GM12878 (cell line): Measurements from ENCODE around the gene ACTL8. TPM values are rescaled to one million over a fixed set of nuclear protein-coding genes. Genes with fewer than 3 reads are reported as not detected.

Experiments used
- ATAC-seq: fragments of 200-7000 bp; cut with Tn5 transposase; 3 replicates; pipeline ENCODE4 v1.9.1; 2020; ENCODE audit warnings: mild to moderate bottlenecking, moderate library complexity
- BruUV-seq: library from RNA; stranded (reverse); fragments of 400-500 nt; replicated peaks from 2 replicates; lab custom pipeline; 2021; lab: Mats Ljungman, UMichigan
- CTCF ChIA-PET: fragments of 300-600 bp; sonication (Branson Sonifier 250); formaldehyde crosslinking; extraction: SDS; loops from one replicate; lab custom pipeline; 2021; ENCODE audit warnings: inconsistent platforms; lab: Yijun Ruan, JAX
- POLR2A ChIA-PET: fragments of 350-600 bp; formaldehyde crosslinking; extraction: SDS; loops from one replicate; lab custom pipeline; 2021; ENCODE audit warnings: inconsistent platforms; lab: Charles Lee
- RAD21 ChIA-PET: fragments of 300-600 bp; sonication (Branson Sonifier 250); formaldehyde crosslinking; loops from one replicate; lab custom pipeline; 2023; ENCODE audit warnings: antibody characterized with exemption; ENCODE audit not compliant: unreplicated experiment; lab: Charles Lee
- SMC1A ChIA-PET: fragments of 300-600 bp; sonication (Branson Sonifier 250); formaldehyde crosslinking; loops from one replicate; lab custom pipeline; 2023; ENCODE audit not compliant: unreplicated experiment, uncharacterized antibody; lab: Charles Lee
- DNase-seq: peaks from one replicate; pipeline ENCODE4 v3.0.0-alpha.2; 2011; ENCODE audit warnings: low read depth, low spot score
- FAIRE-seq: peaks from 3 replicates; lab custom pipeline; 2011; peaks lifted over from hg19 to GRCh38; lab: Jason Lieb, UNC
- H2AFZ ChIP-seq: 2 replicates; pipeline ENCODE4 v1.6.0; 2011; ENCODE audit warnings: low read depth, low read length, control low read depth; ENCODE audit not compliant: control insufficient read depth
- H3K27ac ChIP-seq: 2 replicates; pipeline ENCODE4 v1.5.1; 2011; ENCODE audit warnings: control low read depth; ENCODE audit not compliant: control insufficient read depth, insufficient read depth
- H3K27me3 ChIP-seq, 2 experiments: replicated peaks in 1 of 2; 2 replicates each; pipeline versions ENCODE4 v1.6.0 to v1.6.1; 2011; ENCODE audit warnings: low read length in 1 of 2; ENCODE audit not compliant: control insufficient read depth in 2 of 2, insufficient read depth in 2 of 2
- H3K36me3 ChIP-seq, 2 experiments: 2 replicates each; pipeline ENCODE4 v1.5.1; 2011; ENCODE audit warnings: low read length in 1 of 2; ENCODE audit not compliant: control insufficient read depth in 2 of 2, insufficient read depth in 2 of 2
- H3K4me1 ChIP-seq: 2 replicates; pipeline ENCODE4 v1.6.1; 2011; ENCODE audit warnings: mild to moderate bottlenecking, low read length, moderate library complexity, mixed read lengths; ENCODE audit not compliant: control insufficient read depth, insufficient read depth
- H3K4me2 ChIP-seq: 2 replicates; pipeline ENCODE4 v1.6.0; 2011; ENCODE audit warnings: control low read depth; ENCODE audit not compliant: control insufficient read depth, insufficient read depth
- H3K4me3 ChIP-seq: fragments of 200-600 bp; sonication (generic); 2 replicates; pipeline ENCODE4 v1.5.1; 2016
- H3K79me2 ChIP-seq: 2 replicates; pipeline ENCODE4 v1.6.0; 2011; ENCODE audit warnings: low read length; ENCODE audit not compliant: control insufficient read depth, insufficient read depth
- H3K9ac ChIP-seq: 2 replicates; pipeline ENCODE4 v1.8.0; 2011; ENCODE audit warnings: low read length, control low read depth, mixed read lengths; ENCODE audit not compliant: control insufficient read depth, insufficient read depth
- H3K9me3 ChIP-seq: replicated peaks from 3 replicates; pipeline ENCODE4 v1.5.1; 2011; ENCODE audit warnings: mild to moderate bottlenecking, low read length; ENCODE audit not compliant: control insufficient read depth, insufficient read depth
- H4K20me1 ChIP-seq: 2 replicates; pipeline ENCODE4 v1.6.0; 2011; ENCODE audit not compliant: control insufficient read depth, insufficient read depth
- BACH1 ChIP-seq: fragments of 450-650 bp; IDR thresholded peaks from 2 replicates; pipeline ENCODE4 v1.6.1; 2017; ENCODE audit warnings: mild to moderate bottlenecking, borderline replicate concordance
- CREB1 ChIP-seq: IDR thresholded peaks from 2 replicates; pipeline ENCODE4 v1.6.1; 2012; ENCODE audit warnings: low read depth, mild to moderate bottlenecking, inconsistent platforms
- HCFC1 ChIP-seq: fragments of 150-350 bp; IDR thresholded peaks from 2 replicates; pipeline ENCODE4 v1.6.1; 2014; ENCODE audit warnings: low read length
- HDAC2 ChIP-seq: fragments of 200-600 bp; sonication (generic); IDR thresholded peaks from 2 replicates; pipeline ENCODE4 v1.6.1; 2017
- HDGF ChIP-seq: fragments of 450-650 bp; IDR thresholded peaks from 2 replicates; pipeline ENCODE4 v1.6.1; 2016; ENCODE audit warnings: antibody characterized with exemption
- MYB ChIP-seq: fragments of 150-350 bp; IDR thresholded peaks from 2 replicates; pipeline ENCODE4 v1.6.1; 2014; ENCODE audit warnings: mild to moderate bottlenecking, low read depth, low read length, borderline replicate concordance
- NFXL1 ChIP-seq: fragments of 450-650 bp; IDR thresholded peaks from 2 replicates; pipeline ENCODE4 v1.6.1; 2017; ENCODE audit warnings: antibody characterized with exemption, mild to moderate bottlenecking, borderline replicate concordance
- NFYB ChIP-seq: IDR thresholded peaks from 2 replicates; pipeline ENCODE4 v1.6.1; 2011; ENCODE audit warnings: low read depth, mild to moderate bottlenecking, low read length, improper control_type of control experiment, moderate library complexity; ENCODE audit not compliant: insufficient read depth
- RB1 ChIP-seq: fragments of 450-650 bp; formaldehyde crosslinking; IDR thresholded peaks from 2 replicates; pipeline ENCODE4 v1.6.1; 2017; ENCODE audit warnings: mild to moderate bottlenecking, borderline replicate concordance
- RFX5 ChIP-seq: IDR thresholded peaks from 2 replicates; pipeline ENCODE4 v1.6.1; 2011; ENCODE audit warnings: low read depth, low read length, improper control_type of control experiment
- TCF12 ChIP-seq: IDR thresholded peaks from 2 replicates; pipeline ENCODE4 v1.6.1; 2011; ENCODE audit warnings: low read depth, mild to moderate bottlenecking, low read length
- WRNIP1 ChIP-seq: IDR thresholded peaks from 2 replicates; pipeline ENCODE4 v1.6.1; 2011; ENCODE audit warnings: low read depth, low read length, improper control_type of control experiment, borderline replicate concordance
- ZNF207 ChIP-seq: fragments of 450-650 bp; IDR thresholded peaks from 2 replicates; pipeline ENCODE4 v1.6.1; 2014; ENCODE audit warnings: antibody characterized with exemption, mild to moderate bottlenecking, borderline replicate concordance
- WGBS: methylation state at CpG from one replicate; pipeline ENCODE4 v1.1.6; 2016; ENCODE audit warnings: low lambda C conversion rate; ENCODE audit not compliant: insufficient replicate concordance, insufficient coverage; ENCODE audit errors: missing lambda C conversion rate; 5-methylcytosine and 5-hydroxymethylcytosine counted together
- in situ Hi-C: fragments of 300-500 bp; cut with MboI; formaldehyde crosslinking; loops from 9 replicates; pipeline ENCODE4 v1.14.3; 2018; ENCODE audit warnings: mixed read lengths
- intact Hi-C: fragments of 100-400 bp; cut with micrococcal nuclease; formaldehyde crosslinking; loops from one replicate; pipeline ENCODE4 v1.14.2; 2022; ENCODE audit not compliant: unreplicated experiment
- polyA plus RNA-seq, 11 experiments: library from polyadenylated mRNA; depleted of rRNA in 4 of 11; unstranded in 6 of 11; stranded (reverse) in 5 of 11; fragments of >200 nt; fragmentation: Nextera tagmentation in 4 of 11; fragmentation: Illumina TruSeq in 1 of 11; extraction: Ambion mirVana in 4 of 11; extraction: Trizol in 1 of 11; gene quantifications; 1 replicate in 1 of 11; 2 replicates in 10 of 11; pipeline versions ENCODE4 v1.2.1 to v1.2.3, GENCODE V29; 2011 to 2016; ENCODE audit warnings: inconsistent platforms in 2 of 11, missing spikeins in 2 of 11, low read depth in 1 of 11
- total RNA-seq, 4 experiments: library from RNA; depleted of rRNA in 3 of 4; stranded (reverse); fragments of >200 nt in 3 of 4; fragmentation: Illumina TruSeq in 1 of 4; extraction: Trizol in 1 of 4; gene quantifications; 2 replicates each; pipeline versions ENCODE4 v1.2.1 to v1.2.3, GENCODE V29; 2013 to 2021
- TF ChIP-seq, protein P1 (sequence below): fragments of 450-650 bp; IDR thresholded peaks from 2 replicates; pipeline ENCODE4 v1.6.1; 2016; ENCODE audit warnings: mild to moderate bottlenecking, moderate library complexity, borderline replicate concordance
- TF ChIP-seq, protein P2 (sequence below): fragments of 450-650 bp; IDR thresholded peaks from 2 replicates; pipeline ENCODE4 v1.6.1; 2017; ENCODE audit warnings: low read depth, mild to moderate bottlenecking, moderate library complexity
- TF ChIP-seq, protein P3 (sequence below): fragments of 450-650 bp; IDR thresholded peaks from 2 replicates; pipeline ENCODE4 v1.6.1; 2017; ENCODE audit warnings: borderline replicate concordance

The ACTL8 gene
- total and polyA plus RNA-seq, 10 of the 15 experiments (the other 5 are each of a cell fraction or from before 2014, with no cell fraction given) = 0.05 to 0.27 TPM; not detected in 8

DNA sequence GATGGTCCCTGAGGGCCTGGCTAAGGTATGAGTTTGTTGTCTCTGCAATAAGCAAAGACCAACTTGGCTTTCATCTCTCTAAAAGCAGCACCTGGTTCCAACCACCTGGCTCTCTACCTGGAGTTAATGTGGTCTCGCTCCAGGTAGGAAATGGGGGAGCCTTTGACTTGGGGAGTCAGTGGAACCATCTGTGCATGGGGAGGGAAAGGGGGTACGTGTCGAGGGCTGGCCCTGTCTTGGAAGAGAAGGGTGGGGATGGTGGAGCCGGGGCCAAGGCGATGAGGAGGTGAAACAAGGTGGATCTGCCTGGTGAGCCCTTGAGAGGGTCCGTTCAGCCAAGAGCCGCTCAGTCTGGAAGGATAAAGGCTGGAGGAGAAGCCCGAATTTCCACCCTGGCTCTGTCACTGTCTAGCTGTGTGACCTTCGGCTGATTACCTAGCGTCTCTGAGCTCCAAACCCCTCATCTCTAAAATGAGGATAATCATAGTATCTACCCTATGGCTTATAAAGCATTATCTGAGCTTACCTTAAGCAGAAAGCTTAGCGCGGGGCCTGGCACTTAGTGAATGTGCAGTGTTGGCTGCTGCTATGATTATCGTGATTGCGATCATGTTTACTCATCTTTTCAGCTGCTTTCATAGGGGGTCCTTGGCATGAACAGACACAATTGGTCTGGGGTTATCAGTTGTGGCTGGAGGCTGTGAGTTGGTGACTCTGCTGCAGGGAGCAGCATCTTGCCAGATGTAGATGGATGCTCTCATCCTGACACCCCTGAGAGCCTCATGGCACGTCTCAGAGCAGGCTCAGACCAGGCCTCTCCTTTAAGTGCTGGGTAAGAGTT, 78.7 kb downstream of the ACTL8 start:
- ChIA-PET RAD21 (no interaction called here), SMC1A (no interaction called here), CTCF (interaction anchor here (0.5 kb wide), 1 partner anchor 28 kb away, joined by 3 read pairs; no protein-coding TSS in a partner anchor), POLR2A (no interaction called here)
- no peak overlapping the region for H3K9ac ChIP-seq
- no peaks in the 10 kb centered on the region for H3K36me3 ChIP-seq
- in situ Hi-C loops (no loop called here), intact Hi-C loops (no loop called here)
- BruUV-seq = no TSS peak
- no peak overlapping the region for H3K27ac ChIP-seq
- H2AFZ ChIP-seq = no peak overlapping the region
- no peaks in the 10 kb centered on the region for H3K79me2 ChIP-seq
- ATAC-seq (no peak), DNase-seq (no peak), FAIRE-seq (no peak)
- TF ChIP-seq WRNIP1 = no peak
- no peak for TF ChIP-seq CREB1
- TF ChIP-seq, protein P1, sequence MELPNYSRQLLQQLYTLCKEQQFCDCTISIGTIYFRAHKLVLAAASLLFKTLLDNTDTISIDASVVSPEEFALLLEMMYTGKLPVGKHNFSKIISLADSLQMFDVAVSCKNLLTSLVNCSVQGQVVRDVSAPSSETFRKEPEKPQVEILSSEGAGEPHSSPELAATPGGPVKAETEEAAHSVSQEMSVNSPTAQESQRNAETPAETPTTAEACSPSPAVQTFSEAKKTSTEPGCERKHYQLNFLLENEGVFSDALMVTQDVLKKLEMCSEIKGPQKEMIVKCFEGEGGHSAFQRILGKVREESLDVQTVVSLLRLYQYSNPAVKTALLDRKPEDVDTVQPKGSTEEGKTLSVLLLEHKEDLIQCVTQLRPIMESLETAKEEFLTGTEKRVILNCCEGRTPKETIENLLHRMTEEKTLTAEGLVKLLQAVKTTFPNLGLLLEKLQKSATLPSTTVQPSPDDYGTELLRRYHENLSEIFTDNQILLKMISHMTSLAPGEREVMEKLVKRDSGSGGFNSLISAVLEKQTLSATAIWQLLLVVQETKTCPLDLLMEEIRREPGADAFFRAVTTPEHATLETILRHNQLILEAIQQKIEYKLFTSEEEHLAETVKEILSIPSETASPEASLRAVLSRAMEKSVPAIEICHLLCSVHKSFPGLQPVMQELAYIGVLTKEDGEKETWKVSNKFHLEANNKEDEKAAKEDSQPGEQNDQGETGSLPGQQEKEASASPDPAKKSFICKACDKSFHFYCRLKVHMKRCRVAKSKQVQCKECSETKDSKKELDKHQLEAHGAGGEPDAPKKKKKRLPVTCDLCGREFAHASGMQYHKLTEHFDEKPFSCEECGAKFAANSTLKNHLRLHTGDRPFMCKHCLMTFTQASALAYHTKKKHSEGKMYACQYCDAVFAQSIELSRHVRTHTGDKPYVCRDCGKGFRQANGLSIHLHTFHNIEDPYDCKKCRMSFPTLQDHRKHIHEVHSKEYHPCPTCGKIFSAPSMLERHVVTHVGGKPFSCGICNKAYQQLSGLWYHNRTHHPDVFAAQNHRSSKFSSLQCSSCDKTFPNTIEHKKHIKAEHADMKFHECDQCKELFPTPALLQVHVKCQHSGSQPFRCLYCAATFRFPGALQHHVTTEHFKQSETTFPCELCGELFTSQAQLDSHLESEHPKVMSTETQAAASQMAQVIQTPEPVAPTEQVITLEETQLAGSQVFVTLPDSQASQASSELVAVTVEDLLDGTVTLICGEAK = no peak
- TF ChIP-seq, protein P2, sequence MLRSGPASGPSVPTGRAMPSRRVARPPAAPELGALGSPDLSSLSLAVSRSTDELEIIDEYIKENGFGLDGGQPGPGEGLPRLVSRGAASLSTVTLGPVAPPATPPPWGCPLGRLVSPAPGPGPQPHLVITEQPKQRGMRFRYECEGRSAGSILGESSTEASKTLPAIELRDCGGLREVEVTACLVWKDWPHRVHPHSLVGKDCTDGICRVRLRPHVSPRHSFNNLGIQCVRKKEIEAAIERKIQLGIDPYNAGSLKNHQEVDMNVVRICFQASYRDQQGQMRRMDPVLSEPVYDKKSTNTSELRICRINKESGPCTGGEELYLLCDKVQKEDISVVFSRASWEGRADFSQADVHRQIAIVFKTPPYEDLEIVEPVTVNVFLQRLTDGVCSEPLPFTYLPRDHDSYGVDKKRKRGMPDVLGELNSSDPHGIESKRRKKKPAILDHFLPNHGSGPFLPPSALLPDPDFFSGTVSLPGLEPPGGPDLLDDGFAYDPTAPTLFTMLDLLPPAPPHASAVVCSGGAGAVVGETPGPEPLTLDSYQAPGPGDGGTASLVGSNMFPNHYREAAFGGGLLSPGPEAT = no peak
- TF ChIP-seq RFX5 = no peak
- no peak for TF ChIP-seq NFXL1
- no peak for TF ChIP-seq BACH1
- no peak for TF ChIP-seq RB1
- TF ChIP-seq ZNF207 = no peak
- TF ChIP-seq HCFC1 = no peak
- TF ChIP-seq HDGF = no peak
- TF ChIP-seq NFYB = no peak
- TF ChIP-seq, protein P3, sequence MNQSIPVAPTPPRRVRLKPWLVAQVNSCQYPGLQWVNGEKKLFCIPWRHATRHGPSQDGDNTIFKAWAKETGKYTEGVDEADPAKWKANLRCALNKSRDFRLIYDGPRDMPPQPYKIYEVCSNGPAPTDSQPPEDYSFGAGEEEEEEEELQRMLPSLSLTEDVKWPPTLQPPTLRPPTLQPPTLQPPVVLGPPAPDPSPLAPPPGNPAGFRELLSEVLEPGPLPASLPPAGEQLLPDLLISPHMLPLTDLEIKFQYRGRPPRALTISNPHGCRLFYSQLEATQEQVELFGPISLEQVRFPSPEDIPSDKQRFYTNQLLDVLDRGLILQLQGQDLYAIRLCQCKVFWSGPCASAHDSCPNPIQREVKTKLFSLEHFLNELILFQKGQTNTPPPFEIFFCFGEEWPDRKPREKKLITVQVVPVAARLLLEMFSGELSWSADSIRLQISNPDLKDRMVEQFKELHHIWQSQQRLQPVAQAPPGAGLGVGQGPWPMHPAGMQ = no peak
- no peak for TF ChIP-seq TCF12
- no peak for TF ChIP-seq HDAC2
- TF ChIP-seq MYB = no peak
- no peak overlapping the region for H3K4me2 ChIP-seq
- no peaks in the 10 kb centered on the region for H4K20me1 ChIP-seq
- no peaks in the 10 kb centered on the region for H3K9me3 ChIP-seq
- no peaks in the 10 kb centered on the region for H3K4me1 ChIP-seq
- no peaks in the 10 kb centered on the region; a peak in 1 of 4 replicates for H3K27me3 ChIP-seq
- WGBS = 25% methylated on average over 15 of the region's 15 CpGs
- no peak overlapping the region for H3K4me3 ChIP-seq
